ENCODE data around the gene RSPH9.
"Not testable (repeated sequence)": the region's sequence is repeated elsewhere in the genome, so short reads cannot be mapped to it uniquely, and the experiment has no call there.

- TF ChIP-seq CTCF (IDR thresholded peaks at IDR 0.05); TCF7L2 (IDR thresholded peaks at IDR 0.05; ENCODE audit: low read depth, low read length); SIN3A (IDR thresholded peaks at IDR 0.05; ENCODE audit: borderline replicate concordance, insufficient read depth, low read depth, low read length): not testable (repeated sequence)
Observed at GRCh38 chr6:43652822-43653221, 8.0 kb downstream of the RSPH9 start.
